Activated CD8-positive, alpha-beta memory T cell treated with anti-CD3 and anti-CD28 coated beads, Interleukin-2, amount 50 U/mL, for 1 hour (primary cell): Measurements from ENCODE around the gene AHCY.
"Not testable (repeated sequence)": the region's sequence is repeated elsewhere in the genome, so short reads cannot be mapped to it uniquely, and the experiment has no call there.

Experiments
- DNase-seq: peaks from one replicate; pipeline ENCODE4 v3.0.0-alpha.2; 2020; ENCODE audit errors: extremely low read depth

AHCY gene

DNA sequence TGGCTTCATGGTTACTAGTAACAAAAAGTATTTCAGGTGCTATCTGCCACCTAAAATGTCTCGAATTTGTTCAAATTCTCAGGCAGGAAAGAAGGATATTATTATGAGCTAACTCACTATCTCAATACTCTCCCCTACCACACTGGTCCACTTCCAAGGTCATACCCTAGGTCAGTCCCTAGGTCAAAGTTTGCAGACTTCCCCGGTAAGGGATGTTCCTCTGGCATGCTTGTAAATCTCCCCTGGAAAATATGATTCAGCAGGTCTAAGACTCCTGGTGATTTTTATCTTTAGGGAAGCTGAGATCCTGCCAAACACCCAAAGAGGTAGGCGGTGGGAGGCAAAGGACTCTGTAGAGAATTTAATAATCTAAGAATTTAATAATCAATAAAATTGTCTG lies 6.7 kb downstream of the AHCY start:
- DNase-seq, result no peak

DNA sequence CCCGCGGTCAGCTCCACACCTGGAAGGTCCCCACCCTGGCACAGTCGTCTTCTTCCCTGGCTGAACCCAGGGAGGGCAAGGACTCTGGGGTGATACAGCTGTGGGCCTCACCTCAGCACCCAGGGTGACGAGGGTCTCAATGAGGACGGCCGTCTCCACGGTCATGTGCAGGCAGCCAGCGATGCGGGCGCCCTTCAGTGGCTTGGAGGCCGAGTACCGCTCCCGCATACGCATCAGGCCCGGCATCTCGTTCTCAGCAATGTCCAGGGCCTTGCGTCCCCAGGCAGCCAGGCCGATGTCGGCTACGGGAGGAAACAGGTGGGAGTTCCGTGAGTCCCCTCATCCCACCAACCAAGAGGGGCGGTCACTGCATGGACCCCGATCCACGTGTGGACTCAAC lies 7.9 kb downstream of the AHCY start:
- DNase-seq, result no peak

DNA sequence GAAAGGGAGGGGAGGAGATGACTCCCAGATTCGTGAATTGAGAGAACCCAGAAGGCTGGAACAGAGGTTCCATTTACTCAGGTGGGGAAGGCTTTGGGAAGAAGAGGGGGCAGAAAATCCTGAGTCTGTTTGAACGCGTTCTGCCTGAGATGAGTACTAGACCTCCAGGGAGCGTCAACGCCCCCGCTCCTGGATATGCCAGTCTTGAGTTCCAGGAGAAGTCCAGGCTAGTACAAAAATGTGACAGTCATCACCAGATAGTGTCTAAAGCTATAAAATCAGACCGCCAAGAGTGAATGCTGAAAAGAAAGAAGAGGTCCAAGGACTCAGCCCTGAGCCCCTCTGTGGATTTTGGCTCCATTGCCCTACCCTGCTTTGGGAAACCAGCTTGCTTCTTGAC lies 8.6 kb downstream of the AHCY start:
- DNase-seq, result no peak

DNA sequence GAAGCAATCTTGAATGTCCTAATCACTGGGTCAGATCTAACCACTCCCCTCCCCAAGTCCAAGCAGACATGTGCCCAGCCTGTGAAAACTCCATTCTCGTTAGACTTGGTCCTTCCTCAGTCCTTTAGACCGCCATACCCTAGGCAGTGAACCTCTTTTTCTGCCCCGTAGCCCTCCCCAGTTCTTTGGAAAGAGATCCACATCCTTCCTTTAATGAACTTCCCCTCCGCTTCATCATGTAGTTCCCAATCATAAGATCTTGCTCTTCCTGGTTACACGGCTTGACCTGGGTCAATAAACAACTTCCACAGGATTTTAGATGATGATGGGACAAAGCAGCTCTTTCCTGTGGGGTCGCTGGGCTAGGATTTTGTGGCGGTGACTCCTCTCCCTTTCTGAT lies 9.6 kb downstream of the AHCY start:
- DNase-seq, result no peak

DNA sequence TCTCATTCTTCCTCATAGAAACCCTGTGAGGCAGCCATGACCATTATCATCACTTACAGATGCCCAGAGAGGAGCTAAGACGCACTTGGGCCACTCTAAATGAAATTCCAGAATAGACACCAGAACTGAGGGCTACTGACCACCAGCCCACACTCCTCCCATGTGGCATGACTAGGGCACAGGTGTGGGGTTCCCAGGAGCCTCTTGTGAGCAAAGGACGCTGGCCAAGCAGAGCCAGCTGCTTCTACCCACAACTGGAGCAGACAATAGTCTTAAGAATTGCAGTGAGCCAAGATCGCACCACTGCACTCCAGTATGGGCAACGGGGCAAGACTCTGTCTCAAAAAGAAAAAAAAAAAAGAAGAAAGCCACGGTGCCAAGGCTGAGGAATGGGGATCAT lies 10.0 kb downstream of the AHCY start:
- DNase-seq, result no peak

DNA sequence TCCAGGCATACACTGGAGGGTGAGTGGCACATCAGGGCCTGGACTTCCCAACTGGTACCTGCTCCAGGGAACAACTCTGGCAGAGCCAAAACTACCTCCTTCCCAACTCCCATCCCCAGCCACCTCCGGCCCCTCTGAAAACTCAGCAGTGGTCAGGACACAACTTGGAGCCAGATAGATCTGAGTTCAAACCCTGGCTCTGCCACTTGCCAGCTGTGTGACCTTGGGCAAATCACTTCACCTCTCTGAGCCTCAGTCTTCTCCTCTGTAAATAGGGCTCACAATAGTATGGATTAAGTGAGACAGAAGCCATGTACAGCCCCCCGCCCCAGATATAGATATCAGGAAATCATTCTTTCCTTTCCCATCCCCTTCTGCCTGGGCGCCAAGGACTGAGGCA lies 10.7 kb downstream of the AHCY start:
- no peak for DNase-seq

DNA sequence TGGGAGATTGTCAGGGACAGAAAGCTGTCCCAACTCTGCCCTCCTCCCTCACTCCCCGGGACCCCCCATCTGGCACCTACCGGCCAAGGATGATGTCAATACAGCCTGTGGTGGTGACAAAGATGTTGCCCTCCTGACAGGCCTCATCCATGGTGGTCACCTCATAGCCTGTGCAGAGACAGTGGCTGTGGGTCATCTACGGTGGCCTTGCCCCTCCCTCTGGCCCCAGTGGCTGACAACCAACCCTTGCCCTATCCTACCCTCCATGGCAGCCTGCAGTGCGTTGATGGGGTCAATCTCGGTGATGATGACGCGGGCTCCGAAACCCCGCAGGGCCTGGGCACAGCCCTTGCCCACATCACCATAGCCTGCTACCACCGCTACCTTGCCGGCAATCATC lies 12.7 kb downstream of the AHCY start:
- no peak for DNase-seq

DNA sequence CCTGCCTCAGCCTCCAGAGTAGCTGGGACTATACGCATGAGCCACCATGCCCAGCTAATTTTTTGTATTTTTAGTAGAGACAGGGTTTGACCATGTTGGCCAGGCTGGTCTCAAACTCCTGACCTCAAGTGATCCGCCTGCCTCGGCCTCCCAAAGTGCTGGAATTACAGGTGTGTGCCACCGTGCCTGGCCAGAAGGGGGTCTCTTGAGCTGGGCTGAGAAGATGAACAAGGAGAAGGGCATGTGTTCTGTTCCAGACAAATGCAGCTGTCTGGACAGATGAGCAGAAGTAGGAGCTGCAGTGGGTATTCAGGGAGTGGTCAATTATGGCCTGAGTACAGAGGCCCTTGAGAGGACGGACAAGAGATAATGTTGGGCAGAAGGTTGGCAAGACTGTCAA lies 15.7 kb downstream of the AHCY start:
- DNase-seq, result not testable (repeated sequence)

DNA sequence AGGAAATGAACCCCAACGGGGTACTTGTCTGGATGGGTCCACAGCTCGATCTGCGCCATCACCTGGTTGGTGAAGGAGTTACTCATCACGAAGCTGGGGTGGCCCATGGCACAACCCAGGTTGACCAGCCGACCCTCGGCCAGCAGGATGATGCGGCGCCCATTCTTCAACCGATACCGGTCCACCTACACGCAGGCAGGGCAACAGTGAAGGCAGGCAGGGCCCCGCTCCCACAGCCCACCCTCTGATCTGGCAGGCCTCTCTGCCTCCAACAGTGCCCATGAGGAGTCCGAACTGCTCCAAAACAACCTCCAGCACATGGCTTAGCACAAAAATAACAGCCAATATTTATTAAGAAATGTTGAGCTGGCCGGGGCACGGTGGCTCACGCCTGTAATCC lies 17.7 kb downstream of the AHCY start:
- no peak for DNase-seq

DNA sequence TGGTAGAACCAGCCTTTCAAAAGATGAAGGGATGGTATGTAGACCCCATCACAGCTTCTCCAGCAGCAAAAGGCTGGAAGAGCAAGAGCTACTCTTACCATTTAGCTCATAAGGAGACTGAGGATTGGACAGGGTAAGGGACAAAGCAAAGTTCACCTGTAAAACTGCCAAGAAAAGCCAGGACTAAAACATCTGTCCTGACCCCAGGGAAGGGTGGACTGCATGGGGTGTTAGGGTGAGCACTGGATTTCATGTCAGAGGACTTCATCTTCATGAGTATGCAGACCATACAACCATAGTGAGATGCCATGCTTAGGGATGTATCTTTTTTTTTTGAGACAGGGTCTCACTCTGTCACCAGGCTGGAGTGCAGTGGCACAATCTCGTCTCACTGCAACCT lies 19.3 kb downstream of the AHCY start:
- no peak for DNase-seq

DNA sequence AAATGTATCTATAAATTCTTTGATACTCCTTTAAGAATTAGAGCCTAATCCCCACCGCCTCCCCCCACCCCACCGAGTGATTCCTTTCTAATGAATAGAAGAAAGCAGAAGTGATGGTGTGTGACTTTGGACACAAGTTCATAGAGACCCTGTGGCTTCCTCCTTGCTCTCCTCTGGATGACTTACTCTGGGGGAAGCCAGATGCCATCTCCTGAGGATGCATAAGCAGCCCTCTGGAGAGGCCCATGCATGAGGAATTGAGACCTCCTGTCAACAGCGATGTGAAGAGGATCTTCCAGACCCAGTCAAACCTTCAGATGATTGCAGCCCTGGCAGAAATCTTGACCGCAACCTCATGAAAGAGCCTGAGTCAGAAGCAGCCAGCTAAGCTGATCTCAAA lies 21.1 kb downstream of the AHCY start:
- DNase-seq, result no peak

DNA sequence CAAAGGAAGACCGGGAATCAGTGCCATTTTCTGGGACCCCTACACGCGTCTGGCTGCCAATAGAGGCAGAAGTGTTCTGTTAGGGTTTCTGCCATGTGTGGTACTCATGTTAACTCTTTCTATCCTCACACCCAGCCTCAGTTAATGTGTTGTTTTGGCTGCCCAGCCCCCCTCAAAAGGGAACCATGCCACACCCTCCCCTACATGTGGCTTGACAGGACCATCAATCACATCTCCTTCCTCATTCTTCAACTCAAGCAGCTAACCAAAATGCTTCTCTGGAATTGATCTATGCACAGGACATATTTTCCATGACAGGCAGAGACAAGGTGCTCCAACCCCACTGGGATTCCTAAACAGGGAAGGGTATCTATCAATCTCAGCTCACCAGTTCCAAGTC lies 22.0 kb downstream of the AHCY start:
- DNase-seq, result no peak

DNA sequence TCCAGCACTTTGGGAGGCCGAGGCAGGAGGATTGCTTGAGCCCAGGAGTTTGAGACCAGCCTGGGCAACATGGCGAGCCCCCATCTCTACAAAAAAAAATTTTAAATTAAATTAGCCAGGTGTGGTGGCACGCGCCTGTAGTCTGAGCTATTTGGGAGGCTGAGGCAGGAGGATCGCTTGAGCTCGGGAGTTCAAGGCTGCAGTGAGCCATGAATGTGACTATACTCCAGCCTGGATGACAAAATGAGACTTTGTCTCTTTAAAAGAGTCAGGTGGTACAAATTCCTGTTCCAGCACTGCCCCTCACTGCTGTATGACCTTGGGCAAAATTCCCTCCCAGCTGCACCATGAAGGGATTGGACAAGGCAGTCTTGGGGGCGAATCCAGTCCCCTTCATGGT lies 28.5 kb downstream of the AHCY start:
- DNase-seq, result no peak

DNA sequence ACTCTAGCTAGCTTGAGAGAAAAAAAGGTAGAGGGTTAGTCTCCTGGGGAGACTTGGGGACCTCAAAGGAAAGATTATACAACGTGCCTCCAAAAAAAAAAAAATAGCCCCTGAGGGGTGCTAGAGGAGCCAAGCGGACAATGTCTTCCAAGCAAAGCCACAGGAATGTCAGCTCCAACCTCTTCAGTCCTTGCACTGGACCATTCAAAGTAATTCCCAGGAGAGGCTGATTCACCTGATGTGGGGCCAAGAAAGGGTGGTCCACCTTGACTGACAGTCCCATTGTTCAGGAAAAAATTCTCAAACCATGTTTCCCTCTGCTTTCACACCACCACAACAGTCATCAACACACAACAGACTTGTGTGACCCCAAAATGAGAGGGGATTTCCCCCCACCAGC lies 31.2 kb downstream of the AHCY start:
- no peak for DNase-seq

DNA sequence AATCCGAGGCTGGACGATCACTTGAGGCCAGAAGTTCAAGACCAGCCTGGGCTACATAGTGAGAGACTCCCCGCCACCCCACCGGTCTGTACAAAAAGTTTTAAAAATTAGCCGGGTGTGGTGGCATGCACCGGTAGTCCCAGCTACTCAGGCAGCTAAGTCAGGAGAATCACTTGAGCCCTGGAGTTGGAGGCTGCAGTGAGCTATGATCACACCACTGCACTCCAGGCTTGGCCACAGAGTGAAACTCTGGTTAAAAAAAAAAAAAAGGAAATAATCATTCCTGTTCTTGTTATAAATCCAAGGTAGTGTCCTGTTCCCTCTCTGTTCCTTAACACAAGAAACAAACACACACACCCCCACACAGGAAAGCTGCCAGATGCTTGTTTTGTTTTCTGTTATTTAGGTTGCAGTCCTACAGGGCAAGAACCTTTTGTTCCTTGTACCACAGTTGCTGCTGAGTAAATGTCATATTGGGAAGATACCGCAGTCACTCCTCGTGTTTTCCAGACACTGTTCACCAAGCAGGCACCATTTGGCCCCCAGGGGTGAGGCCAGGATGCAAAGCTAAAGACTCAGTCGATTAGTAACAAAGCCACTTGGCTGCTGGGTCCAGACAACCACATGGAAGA lies 33.0 kb downstream of the AHCY start:
- no peak for DNase-seq

DNA sequence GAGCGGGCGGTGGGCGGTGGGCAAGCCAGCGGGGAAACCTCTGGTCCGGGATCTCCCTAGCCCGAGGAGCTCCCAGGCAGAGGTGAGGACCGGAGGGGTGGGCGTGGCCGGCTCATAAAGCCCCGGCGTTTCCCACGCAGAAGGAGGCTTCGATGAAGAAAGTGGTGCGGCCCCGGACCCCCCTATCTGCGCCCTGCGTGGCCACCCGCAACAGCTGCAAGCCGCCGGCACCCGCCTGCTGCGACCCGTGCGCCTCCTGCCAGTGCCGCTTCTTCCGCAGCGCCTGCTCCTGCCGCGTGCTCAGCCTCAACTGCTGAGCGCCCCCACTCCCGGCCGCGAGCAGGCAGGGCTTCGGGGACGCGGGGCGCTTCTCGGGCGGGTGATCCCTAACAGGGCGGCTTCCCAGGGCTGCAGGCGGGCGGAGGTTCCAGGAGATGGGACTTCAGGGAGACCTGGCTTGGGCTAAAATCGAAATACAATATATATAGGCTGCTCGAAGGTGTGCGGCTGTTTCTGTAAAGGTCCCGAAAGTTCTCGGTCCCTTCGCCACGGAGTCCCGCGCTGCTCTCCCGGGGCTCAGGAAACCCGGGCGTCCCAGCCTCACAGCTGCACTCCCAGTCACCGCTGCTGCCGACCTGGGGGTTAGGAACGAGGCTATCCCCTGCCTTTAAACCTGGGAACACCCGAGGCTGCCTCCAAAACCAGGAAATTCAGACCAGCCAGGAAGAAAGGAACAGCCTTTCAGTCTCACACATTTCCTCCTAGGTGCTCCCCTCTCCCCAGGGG lies 34.1 kb downstream of the AHCY start:
- DNase-seq, result no peak

DNA sequence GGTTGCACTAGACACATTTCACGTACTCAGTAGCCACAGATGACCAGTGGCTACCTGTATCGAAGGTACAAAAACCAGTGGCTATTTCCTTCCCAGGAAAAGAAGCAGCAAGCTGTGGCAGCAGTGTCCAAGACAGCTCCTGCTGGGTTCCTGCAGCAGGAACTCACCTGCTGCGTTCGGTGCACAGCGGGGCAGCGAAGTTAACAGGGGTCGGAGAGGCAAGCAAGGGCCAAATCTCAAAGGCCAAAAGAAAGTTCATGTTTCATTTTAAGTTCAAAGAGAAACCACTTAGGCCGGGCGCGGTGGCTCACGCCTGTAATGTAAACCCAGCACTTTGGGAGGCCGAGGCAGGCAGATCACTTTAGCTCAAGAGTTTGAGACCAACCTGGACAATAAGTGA lies 35.0 kb downstream of the AHCY start:
- no peak for DNase-seq

DNA sequence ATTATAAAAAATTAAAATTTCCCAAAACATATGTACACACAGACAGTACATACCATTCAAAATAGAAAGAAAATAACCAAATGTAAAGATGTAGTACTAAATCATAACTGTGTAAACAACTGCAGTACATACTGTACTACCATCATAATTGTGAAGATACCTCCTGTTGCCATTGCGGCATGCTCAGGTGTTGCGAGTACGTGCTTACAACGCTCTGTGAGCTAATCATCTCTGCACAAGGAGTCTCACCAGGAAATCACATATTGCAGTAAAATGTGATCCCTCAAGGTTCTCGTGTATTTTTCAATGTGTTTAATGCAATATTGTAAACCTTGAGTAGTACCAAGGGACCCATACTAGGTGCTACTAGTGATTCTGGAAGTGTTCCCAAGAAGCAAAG lies 39.0 kb downstream of the AHCY start:
- DNase-seq, result no peak

DNA sequence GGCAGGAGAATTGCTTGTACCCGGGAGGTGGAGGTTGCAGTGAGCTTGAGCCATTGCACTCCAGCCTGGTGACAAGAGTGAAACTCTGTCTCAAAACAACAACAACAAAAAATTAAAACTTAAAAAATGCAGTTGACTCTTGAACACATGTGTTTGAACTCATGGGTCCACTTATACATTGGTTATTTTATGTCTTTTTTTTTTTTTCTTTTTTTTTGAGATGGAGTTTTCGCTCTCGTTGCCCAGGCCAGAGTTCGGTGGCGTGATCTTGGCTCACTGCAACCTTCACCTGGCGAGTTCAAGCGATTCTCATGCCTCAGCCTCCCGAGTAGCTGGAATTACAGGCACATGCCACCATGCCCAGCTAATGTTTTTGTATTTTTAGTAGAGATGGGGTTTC lies 39.7 kb downstream of the AHCY start:
- DNase-seq, result not testable (repeated sequence)

DNA sequence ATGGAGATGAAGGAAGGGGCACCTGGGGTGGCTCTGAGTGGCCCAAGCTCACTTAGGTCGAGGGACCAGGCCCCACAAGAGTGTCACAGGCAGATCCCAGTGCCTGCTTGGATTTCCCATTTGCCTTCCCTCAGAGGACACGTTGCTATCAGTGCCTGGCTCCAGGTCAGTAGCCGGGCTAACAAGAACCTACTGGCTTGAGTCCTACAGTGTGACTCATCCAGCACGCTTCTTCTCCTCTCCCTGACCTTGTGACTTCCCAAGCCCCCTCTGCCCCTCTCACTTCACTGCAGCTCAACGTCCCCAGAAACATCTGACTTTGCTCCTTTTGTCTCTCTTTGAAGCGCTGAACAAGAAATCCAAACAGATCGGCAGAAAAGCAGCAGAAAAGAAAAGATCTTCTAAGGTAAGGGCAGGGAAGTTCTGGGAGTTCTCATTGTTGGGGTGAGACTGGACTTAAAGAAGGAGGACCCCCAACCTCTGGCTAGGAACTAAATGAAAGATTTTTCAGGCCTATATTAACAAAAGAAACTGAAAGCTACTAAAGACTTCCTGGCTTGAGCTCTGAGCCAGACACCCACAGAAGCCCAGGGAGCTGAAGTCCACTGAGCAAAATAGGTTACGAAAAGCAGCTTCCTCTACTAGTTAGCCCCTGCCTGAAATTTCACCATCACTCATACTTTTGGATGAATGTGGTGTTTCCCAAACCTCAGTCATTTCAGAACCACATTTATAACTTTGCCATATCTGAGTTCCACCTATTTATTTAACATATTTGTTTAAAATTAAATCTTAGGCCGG lies 40.5 kb downstream of the AHCY start:
- no peak for DNase-seq

DNA sequence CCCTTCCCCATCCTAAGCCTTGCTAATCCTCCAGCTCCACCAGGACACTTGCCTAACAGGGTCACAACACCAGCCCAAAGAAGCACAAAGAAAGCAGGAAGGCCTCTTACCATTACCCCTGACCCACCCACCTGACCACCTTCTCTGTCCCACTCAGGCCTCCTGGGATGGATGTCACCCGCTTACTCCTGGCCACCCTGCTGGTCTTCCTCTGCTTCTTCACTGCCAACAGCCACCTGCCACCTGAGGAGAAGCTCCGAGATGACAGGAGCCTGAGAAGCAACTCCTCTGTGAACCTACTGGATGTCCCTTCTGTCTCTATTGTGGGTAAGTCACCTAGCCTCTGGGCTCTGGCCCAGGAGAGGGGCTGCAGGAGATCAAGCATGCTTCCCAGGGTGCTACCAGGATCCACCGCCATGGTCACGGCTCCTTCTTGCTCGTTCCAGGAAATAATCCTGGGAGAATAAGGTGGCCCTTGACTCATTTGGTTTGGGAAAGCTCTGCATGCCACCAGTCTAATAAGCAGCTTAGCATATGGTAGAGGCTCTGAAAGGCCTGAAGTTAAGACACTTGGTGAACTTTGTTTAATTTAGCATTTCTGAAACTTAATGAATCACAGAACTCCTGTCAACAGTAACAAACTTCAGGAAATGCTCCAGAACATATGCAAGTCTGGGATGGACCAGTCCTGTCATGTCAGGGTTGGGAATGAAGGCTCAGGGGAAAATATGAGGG lies 42.8 kb downstream of the AHCY start:
- no peak for DNase-seq

DNA sequence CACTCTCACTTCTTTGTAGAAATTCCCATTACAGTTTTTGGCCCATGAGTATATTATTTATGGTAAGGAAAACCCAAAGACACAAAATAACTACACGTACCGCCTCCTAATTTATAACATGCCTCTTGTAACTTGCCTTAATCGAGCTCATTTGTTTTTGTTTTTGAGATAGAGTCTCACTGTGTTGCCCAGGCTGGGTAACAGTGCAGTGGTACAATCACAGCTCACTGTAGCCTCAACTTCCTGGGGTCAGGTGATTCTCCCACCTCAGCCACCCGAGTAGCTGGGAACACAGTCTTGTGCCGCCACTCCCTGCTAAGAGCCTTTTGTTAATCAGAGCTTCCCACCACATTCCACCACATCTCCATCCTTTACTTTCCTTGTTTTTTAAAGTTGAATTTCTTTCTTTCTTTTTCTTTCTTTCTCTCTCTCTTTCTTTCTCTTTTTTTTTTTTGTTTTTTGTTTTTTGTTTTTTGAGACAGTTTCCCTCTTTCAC lies 46.5 kb downstream of the AHCY start:
- DNase-seq, result no peak
